ENCODE results near the gene LPP. TPM values are rescaled to one million over a fixed set of nuclear protein-coding genes. Genes with fewer than 3 reads are reported as not detected.

The LPP gene
- total and polyA plus RNA-seq, 9 of the 15 experiments (the other 6 are each of a cell fraction or from before 2014, with no cell fraction given) = 0.07 to 0.18 TPM; not detected in 7

DNA sequence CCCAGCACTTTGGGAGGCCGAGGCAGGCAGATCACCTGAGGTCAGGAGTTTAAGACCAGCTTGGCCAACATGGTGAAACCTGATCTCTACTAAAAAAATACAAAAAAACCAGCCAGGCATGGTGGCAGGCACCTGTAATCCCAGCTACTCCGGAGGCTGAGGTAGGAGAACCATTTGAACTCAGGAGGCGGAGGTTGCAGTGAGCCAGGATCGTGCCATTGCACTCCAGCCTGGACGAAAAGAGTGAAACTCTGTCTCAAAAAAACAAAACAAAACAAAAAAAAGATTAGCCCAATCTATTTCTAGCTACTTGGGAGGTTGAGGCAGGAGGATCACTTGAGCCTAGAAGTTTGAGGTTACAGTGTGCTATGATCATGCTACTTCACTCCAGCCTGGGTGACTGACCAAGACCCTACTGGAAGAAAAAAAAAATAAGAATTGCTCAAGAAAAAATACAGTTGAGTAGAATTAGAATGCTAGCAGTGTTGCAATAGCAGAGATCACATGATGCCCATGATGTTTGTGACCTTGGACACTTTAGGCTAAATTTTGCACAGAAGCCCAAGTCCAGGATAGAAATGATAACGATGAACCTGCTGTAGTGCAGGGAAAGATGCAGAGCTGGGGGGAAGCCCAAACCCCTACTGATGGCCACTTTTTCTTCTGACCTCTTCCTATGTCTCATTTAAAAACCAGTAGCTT, 162.2 kb downstream of the LPP start:
- Histone ChIP-seq H3K9ac (ENCODE audit: insufficient read depth in 1 of 2, low read depth in 2 of 2, low read length in 2 of 2) (no peak overlapping the region), H4K20me1 (replicated peaks; ENCODE audit: control insufficient read depth, insufficient read depth, low read length) (no peaks in the 10 kb centered on the region), H3K4me3 (no peak overlapping the region), H3K79me2 (ENCODE audit: control insufficient read depth, insufficient read depth, low read length) (no peaks in the 10 kb centered on the region), H2AFZ (ENCODE audit: low read depth, low read length) (no peak overlapping the region), H3K9me1 (ENCODE audit: control insufficient read depth, insufficient read depth, low read length) (no peaks in the 10 kb centered on the region), H3K27me3 (ENCODE audit: control insufficient read depth in 2 of 2, insufficient read depth in 2 of 2, low read length in 2 of 2) (no peaks in the 10 kb centered on the region), H3K27ac (ENCODE audit: extremely low read depth, low read depth, low read length) (no peak overlapping the region), H3K9me3 (replicated peaks; ENCODE audit: control insufficient read depth, insufficient read depth, low read depth, low read length) (no peaks in the 10 kb centered on the region), H3K4me2 (ENCODE audit: insufficient read depth, low read length) (no peak overlapping the region), H3K36me3 (ENCODE audit: control insufficient read depth, insufficient read depth, low read length) (no peaks in the 10 kb centered on the region), H3K4me1 (replicated peaks in 1 of 2; ENCODE audit: control insufficient read depth in 2 of 2, insufficient read depth in 2 of 2, low read length in 2 of 2) (no peaks in the 10 kb centered on the region)
- no TSS peak for BruUV-seq (replicated peaks)
- FAIRE-seq (no peak), ATAC-seq (no peak), DNase-seq (ENCODE audit: extremely low read depth in 1 of 4, low spot score in 3 of 4) (no peak)
- CTCF ChIA-PET (ENCODE audit: low intra/inter-chr PET ratio) = no interaction called here
- no peak for TF ChIP-seq RAD51 (IDR thresholded peaks at IDR 0.05; ENCODE audit: borderline replicate concordance, low read depth)
- no peak for TF ChIP-seq GTF2A2 (tag; IDR thresholded peaks at IDR 0.05)
- no peak for TF ChIP-seq MAFK (IDR thresholded peaks at IDR 0.05; ENCODE audit: low read length)
- TF ChIP-seq, protein P1, sequence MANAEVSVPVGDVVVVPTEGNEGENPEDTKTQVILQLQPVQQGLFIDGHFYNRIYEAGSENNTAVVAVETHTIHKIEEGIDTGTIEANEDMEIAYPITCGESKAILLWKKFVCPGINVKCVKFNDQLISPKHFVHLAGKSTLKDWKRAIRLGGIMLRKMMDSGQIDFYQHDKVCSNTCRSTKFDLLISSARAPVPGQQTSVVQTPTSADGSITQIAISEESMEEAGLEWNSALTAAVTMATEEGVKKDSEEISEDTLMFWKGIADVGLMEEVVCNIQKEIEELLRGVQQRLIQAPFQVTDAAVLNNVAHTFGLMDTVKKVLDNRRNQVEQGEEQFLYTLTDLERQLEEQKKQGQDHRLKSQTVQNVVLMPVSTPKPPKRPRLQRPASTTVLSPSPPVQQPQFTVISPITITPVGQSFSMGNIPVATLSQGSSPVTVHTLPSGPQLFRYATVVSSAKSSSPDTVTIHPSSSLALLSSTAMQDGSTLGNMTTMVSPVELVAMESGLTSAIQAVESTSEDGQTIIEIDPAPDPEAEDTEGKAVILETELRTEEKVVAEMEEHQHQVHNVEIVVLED (CRISPR knock-in tag; IDR thresholded peaks at IDR 0.05) = no peak
- no peak for TF ChIP-seq ZBTB7A (IDR thresholded peaks at IDR 0.05; ENCODE audit: borderline replicate concordance, control insufficient read depth, low read depth, low read length)
- TF ChIP-seq, protein P2, sequence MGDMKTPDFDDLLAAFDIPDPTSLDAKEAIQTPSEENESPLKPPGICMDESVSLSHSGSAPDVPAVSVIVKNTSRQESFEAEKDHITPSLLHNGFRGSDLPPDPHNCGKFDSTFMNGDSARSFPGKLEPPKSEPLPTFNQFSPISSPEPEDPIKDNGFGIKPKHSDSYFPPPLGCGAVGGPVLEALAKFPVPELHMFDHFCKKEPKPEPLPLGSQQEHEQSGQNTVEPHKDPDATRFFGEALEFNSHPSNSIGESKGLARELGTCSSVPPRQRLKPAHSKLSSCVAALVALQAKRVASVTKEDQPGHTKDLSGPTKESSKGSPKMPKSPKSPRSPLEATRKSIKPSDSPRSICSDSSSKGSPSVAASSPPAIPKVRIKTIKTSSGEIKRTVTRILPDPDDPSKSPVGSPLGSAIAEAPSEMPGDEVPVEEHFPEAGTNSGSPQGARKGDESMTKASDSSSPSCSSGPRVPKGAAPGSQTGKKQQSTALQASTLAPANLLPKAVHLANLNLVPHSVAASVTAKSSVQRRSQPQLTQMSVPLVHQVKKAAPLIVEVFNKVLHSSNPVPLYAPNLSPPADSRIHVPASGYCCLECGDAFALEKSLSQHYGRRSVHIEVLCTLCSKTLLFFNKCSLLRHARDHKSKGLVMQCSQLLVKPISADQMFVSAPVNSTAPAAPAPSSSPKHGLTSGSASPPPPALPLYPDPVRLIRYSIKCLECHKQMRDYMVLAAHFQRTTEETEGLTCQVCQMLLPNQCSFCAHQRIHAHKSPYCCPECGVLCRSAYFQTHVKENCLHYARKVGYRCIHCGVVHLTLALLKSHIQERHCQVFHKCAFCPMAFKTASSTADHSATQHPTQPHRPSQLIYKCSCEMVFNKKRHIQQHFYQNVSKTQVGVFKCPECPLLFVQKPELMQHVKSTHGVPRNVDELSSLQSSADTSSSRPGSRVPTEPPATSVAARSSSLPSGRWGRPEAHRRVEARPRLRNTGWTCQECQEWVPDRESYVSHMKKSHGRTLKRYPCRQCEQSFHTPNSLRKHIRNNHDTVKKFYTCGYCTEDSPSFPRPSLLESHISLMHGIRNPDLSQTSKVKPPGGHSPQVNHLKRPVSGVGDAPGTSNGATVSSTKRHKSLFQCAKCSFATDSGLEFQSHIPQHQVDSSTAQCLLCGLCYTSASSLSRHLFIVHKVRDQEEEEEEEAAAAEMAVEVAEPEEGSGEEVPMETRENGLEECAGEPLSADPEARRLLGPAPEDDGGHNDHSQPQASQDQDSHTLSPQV (IDR thresholded peaks at IDR 0.05) = no peak
- no peak for TF ChIP-seq CREB1 (IDR thresholded peaks at IDR 0.05)
- TF ChIP-seq CREB1 (CRISPR knock-in tag; IDR thresholded peaks at IDR 0.05) = no peak
- no peak for TF ChIP-seq ATF1 (CRISPR knock-in tag; IDR thresholded peaks at IDR 0.05)
- no peak for TF ChIP-seq ATF1 (tag; IDR thresholded peaks at IDR 0.05)
- TF ChIP-seq GTF2F1 (IDR thresholded peaks at IDR 0.05; ENCODE audit: low read depth, low read length) = no peak
- TF ChIP-seq ZC3H11A (IDR thresholded peaks at IDR 0.05; ENCODE audit: low read depth, low read length) = no peak
- TF ChIP-seq ZNF695 (CRISPR knock-in tag; IDR thresholded peaks at IDR 0.05) = no peak
- TF ChIP-seq, protein P3, sequence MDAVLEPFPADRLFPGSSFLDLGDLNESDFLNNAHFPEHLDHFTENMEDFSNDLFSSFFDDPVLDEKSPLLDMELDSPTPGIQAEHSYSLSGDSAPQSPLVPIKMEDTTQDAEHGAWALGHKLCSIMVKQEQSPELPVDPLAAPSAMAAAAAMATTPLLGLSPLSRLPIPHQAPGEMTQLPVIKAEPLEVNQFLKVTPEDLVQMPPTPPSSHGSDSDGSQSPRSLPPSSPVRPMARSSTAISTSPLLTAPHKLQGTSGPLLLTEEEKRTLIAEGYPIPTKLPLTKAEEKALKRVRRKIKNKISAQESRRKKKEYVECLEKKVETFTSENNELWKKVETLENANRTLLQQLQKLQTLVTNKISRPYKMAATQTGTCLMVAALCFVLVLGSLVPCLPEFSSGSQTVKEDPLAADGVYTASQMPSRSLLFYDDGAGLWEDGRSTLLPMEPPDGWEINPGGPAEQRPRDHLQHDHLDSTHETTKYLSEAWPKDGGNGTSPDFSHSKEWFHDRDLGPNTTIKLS (IDR thresholded peaks at IDR 0.05; ENCODE audit: borderline replicate concordance, low read depth) = no peak
- intact Hi-C loops (cut with micrococcal nuclease) (no loop called here), in situ Hi-C loops (cut with MboI) (no loop called here)
- 2% methylated on average over 4 of the region's 6 CpGs for WGBS (ENCODE audit: insufficient coverage, low coverage, missing lambda C conversion rate)
- POLR2A ChIA-PET = no interaction called here

Measured in K562 (cell line).